K562 (cell line): ENCODE data around the gene PIGH. TPM values are rescaled to one million over a fixed set of nuclear protein-coding genes. Genes with fewer than 3 reads are reported as not detected.

ENCODE experiments used
- ATAC-seq: fragments of 200-7000 bp; cut with Tn5 transposase; 3 replicates; pipeline ENCODE4 v1.9.1; 2020; ENCODE audit warnings: moderate library complexity
- BruUV-seq: library from RNA; stranded (reverse); fragments of 400-500 nt; replicated peaks from 2 replicates; lab custom pipeline; 2021; lab: Mats Ljungman, UMichigan
- CTCF ChIA-PET: fragments of 300-600 bp; formaldehyde crosslinking; extraction: SDS; loops from one replicate; lab custom pipeline; 2021; ENCODE audit warnings: low intra/inter-chr PET ratio; lab: Yijun Ruan, JAX
- POLR2A ChIA-PET: fragments of 300-600, 350-650 bp; sonication (Branson Sonifier 250); formaldehyde crosslinking; extraction: SDS; loops from one replicate; lab custom pipeline; 2021; ENCODE audit warnings: antibody characterized with exemption, inconsistent platforms; lab: Yijun Ruan, JAX
- DNase-seq, 4 experiments: peaks; one replicate each; pipeline versions ENCODE4 v3.0.0 to v3.0.0-alpha.2; 2011 to 2018; ENCODE audit warnings: low spot score in 3 of 4, mixed read lengths in 3 of 4; ENCODE audit errors: extremely low read depth in 1 of 4
- FAIRE-seq: peaks from 2 replicates; lab custom pipeline; 2011; peaks lifted over from hg19 to GRCh38; lab: Jason Lieb, UNC
- H2AFZ ChIP-seq: 2 replicates; pipeline ENCODE4 v1.6.0; 2011; ENCODE audit warnings: low read depth, low read length, control low read depth, inconsistent platforms
- H3K27ac ChIP-seq: fragments of 200-600 bp; 3 replicates; pipeline ENCODE4 v1.8.0; 2011; ENCODE audit warnings: low read depth, mild to moderate bottlenecking, control low read depth, inconsistent platforms, low read length, moderate library complexity, mixed read lengths; ENCODE audit errors: extremely low read depth
- H3K27me3 ChIP-seq, 2 experiments: fragments of 300-600 bp in 1 of 2; 2 replicates in 1 of 2; 3 replicates in 1 of 2; pipeline versions ENCODE4 v1.6.0 to v1.8.0; 2011; ENCODE audit warnings: inconsistent platforms in 2 of 2, low read length in 2 of 2, mild to moderate bottlenecking in 1 of 2, mixed read lengths in 1 of 2, moderate library complexity in 1 of 2; ENCODE audit not compliant: control insufficient read depth in 2 of 2, insufficient read depth in 2 of 2
- H3K36me3 ChIP-seq: fragments of 300-600 bp; 3 replicates; pipeline ENCODE4 v1.8.0; 2011; ENCODE audit warnings: mild to moderate bottlenecking, low read length, inconsistent platforms; ENCODE audit not compliant: control insufficient read depth, insufficient read depth
- H3K4me1 ChIP-seq, 2 experiments: fragments of 200-600 bp in 1 of 2; replicated peaks in 1 of 2; 2 replicates in 1 of 2; 3 replicates in 1 of 2; pipeline versions ENCODE4 v1.5.1 to v1.8.0; 2011; ENCODE audit warnings: inconsistent platforms in 2 of 2, low read length in 2 of 2, mild to moderate bottlenecking in 1 of 2, mixed read lengths in 1 of 2, moderate library complexity in 1 of 2; ENCODE audit not compliant: control insufficient read depth in 2 of 2, insufficient read depth in 2 of 2
- H3K4me2 ChIP-seq: 2 replicates; pipeline ENCODE4 v1.6.1; 2011; ENCODE audit warnings: low read length, control low read depth, inconsistent platforms, mixed read lengths; ENCODE audit not compliant: insufficient read depth
- H3K4me3 ChIP-seq: fragments of 200-600 bp; sonication (generic), shearing (Covaris generic); 2 replicates; pipeline ENCODE4 v1.5.1; 2016; ENCODE audit warnings: control low read depth, inconsistent platforms
- H3K79me2 ChIP-seq: fragments of 200-600 bp; 3 replicates; pipeline ENCODE4 v1.8.0; 2011; ENCODE audit warnings: low read length, inconsistent platforms; ENCODE audit not compliant: control insufficient read depth, insufficient read depth
- H3K9ac ChIP-seq, 2 experiments: 2 replicates each; pipeline versions ENCODE4 v1.6.0 to v1.6.1; 2011; ENCODE audit warnings: low read depth in 2 of 2, low read length in 2 of 2, control low read depth in 1 of 2, inconsistent platforms in 1 of 2, mild to moderate bottlenecking in 1 of 2, mixed read lengths in 1 of 2; ENCODE audit not compliant: insufficient read depth in 1 of 2
- H3K9me1 ChIP-seq: one replicate; pipeline ENCODE4 v1.6.0; 2011; ENCODE audit warnings: inconsistent platforms, mild to moderate bottlenecking, low read length, moderate library complexity; ENCODE audit not compliant: control insufficient read depth, insufficient read depth
- H3K9me3 ChIP-seq: replicated peaks from 2 replicates; pipeline ENCODE4 v1.5.1; 2011; ENCODE audit warnings: low read depth, low read length, inconsistent platforms; ENCODE audit not compliant: control insufficient read depth, insufficient read depth
- H4K20me1 ChIP-seq: replicated peaks from 2 replicates; pipeline ENCODE4 v1.6.1; 2011; ENCODE audit warnings: low read length, inconsistent platforms, mixed read lengths; ENCODE audit not compliant: control insufficient read depth, insufficient read depth
- BRF1 ChIP-seq: IDR thresholded peaks from 3 replicates; pipeline ENCODE4 v1.6.1; 2011; ENCODE audit warnings: borderline replicate concordance, mild to moderate bottlenecking; ENCODE audit not compliant: insufficient read length; ENCODE audit errors: extremely low read depth
- WGBS: fragments of 100-300 bp; shearing (Covaris generic); methylation state at CpG from one replicate; pipeline ENCODE4 v1.1.6; 2016; ENCODE audit warnings: low coverage, mixed read lengths; ENCODE audit not compliant: insufficient coverage; ENCODE audit errors: missing lambda C conversion rate; 5-methylcytosine and 5-hydroxymethylcytosine counted together
- in situ Hi-C: fragments of 300-500 bp; cut with MboI; formaldehyde crosslinking; loops from 4 replicates; pipeline ENCODE4 v1.15.0; 2018; ENCODE audit warnings: inconsistent platforms, mixed read lengths
- intact Hi-C: fragments of 100-400 bp; cut with micrococcal nuclease; formaldehyde crosslinking; loops from 2 replicates; pipeline ENCODE4 v1.14.2; 2022
- polyA plus RNA-seq, 8 experiments: library from polyadenylated mRNA; depleted of rRNA in 4 of 8; stranded (reverse) in 5 of 8; unstranded in 3 of 8; fragments of >200 nt; fragmentation: Nextera tagmentation in 2 of 8; fragmentation: Illumina TruSeq in 1 of 8; extraction: Ambion mirVana in 2 of 8; extraction: Trizol in 1 of 8; gene quantifications; 2 replicates each; pipeline versions ENCODE4 v1.2.1 to v1.2.3, GENCODE V29; 2011 to 2014; ENCODE audit warnings: inconsistent platforms in 1 of 8, missing spikeins in 1 of 8
- total RNA-seq, 7 experiments: library from RNA; depleted of rRNA in 6 of 7; stranded (reverse); fragments of >200 nt in 6 of 7; fragmentation: Illumina TruSeq in 2 of 7; extraction: Trizol in 2 of 7; gene quantifications; 2 replicates each; pipeline versions ENCODE4 v1.2.1 to v1.2.3, GENCODE V29; 2011 to 2021; ENCODE audit warnings: low replicate concordance in 1 of 7
- TF ChIP-seq, protein P1 (sequence below): sonication (generic); formaldehyde crosslinking; IDR thresholded peaks from 2 replicates; pipeline ENCODE4 v1.8.1; 2023; ENCODE audit warnings: mild to moderate bottlenecking, missing genetic modification reagents, moderate library complexity

PIGH gene
- total and polyA plus RNA-seq, 9 of the 15 experiments (the other 6 are each of a cell fraction or from before 2014, with no cell fraction given): 21.1 to 53.4 (median 24.7) TPM

DNA sequence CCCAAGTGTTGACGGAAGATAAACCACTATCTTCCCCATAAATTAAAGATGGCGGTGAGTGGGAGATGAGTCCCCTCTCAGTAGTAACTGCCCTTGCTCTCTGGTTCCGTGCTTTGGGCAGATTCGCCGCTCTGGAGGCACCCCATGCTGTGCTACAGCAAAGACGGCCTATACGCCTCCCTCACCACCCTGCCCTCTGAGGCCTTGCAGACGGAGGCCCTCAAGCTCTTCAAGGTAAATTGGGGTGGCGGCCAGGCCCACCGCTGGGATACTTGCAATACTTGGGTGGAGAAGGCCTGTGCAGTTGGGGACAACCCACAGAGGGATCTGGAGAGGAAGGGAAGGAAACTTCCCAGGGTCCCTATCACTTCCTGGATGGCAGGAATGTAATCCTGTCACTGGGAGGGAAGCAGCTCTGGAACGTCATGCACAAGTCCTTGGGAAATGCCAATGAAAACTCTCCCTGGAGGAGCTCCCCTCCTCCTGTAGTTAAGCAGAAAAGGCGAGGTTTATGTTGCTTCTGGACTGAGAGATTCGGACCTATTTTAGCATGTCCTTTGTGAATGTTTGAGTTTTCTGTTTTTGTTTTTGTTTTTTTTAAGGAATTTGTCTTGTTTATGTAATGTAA lies 22.8 kb downstream of the PIGH start:
- in situ Hi-C loops (loop anchor here (10.0 kb wide), 1 partner anchor 152 kb away; no protein-coding TSS in a partner anchor), intact Hi-C loops (no loop called here)
- no peaks in the 10 kb centered on the region for H3K9me3 ChIP-seq
- FAIRE-seq (no peak), ATAC-seq (no peak), DNase-seq (no peak)
- no peak overlapping the region for H3K27ac ChIP-seq
- CTCF ChIA-PET: no interaction called here
- no peak overlapping the region for H3K9ac ChIP-seq
- no peak overlapping the region for H2AFZ ChIP-seq
- 55% methylated on average over 11 of the region's 13 CpGs for WGBS
- no peaks in the 10 kb centered on the region; the same call in 1 of the 2 replicates for H4K20me1 ChIP-seq
- BruUV-seq: no TSS peak
- H3K4me3 ChIP-seq: no peak overlapping the region
- TF ChIP-seq, protein P1, sequence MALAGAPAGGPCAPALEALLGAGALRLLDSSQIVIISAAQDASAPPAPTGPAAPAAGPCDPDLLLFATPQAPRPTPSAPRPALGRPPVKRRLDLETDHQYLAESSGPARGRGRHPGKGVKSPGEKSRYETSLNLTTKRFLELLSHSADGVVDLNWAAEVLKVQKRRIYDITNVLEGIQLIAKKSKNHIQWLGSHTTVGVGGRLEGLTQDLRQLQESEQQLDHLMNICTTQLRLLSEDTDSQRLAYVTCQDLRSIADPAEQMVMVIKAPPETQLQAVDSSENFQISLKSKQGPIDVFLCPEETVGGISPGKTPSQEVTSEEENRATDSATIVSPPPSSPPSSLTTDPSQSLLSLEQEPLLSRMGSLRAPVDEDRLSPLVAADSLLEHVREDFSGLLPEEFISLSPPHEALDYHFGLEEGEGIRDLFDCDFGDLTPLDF (CRISPR knock-in tag): no peak
- no peak for TF ChIP-seq BRF1
- POLR2A ChIA-PET: interaction anchor here (0.5 kb wide), 1 partner anchor 1159 kb away, joined by 3 read pairs; no protein-coding TSS in a partner anchor
- H3K4me1 ChIP-seq: no peaks in the 10 kb centered on the region; a peak in 1 of 5 replicates
- H3K4me2 ChIP-seq: no peak overlapping the region
- no peaks in the 10 kb centered on the region for H3K9me1 ChIP-seq
- no peaks in the 10 kb centered on the region for H3K36me3 ChIP-seq
- H3K79me2 ChIP-seq: no peaks in the 10 kb centered on the region
- no peaks in the 10 kb centered on the region; a peak in 1 of 5 replicates for H3K27me3 ChIP-seq
